Omental fat pad (tissue), 4 donors: ENCODE measurements around the gene LINC01488. TPM values are rescaled to one million over a fixed set of nuclear protein-coding genes. Genes with fewer than 3 reads are reported as not detected.

ENCODE experiments used
- ATAC-seq: fragments of 150-250 bp; one replicate; pipeline ENCODE4 v1.9.1; 2016; ENCODE audit warnings: mild to moderate bottlenecking, moderate library complexity; ENCODE audit not compliant: low FRiP score
- DNase-seq: peaks from one replicate; pipeline ENCODE4 v3.0.0-alpha.2; 2019; ENCODE audit warnings: low spot score
- total RNA-seq, 4 donors: library from RNA; depleted of rRNA; stranded (reverse); fragments of >200 nt; gene quantifications; one replicate each; pipeline ENCODE4 v1.1.0, GENCODE V29; 2016
- TF ChIP-seq, protein P1 (sequence below), 3 donors: fragments of 450-650 bp; IDR thresholded peaks; one replicate each; pipeline ENCODE4 v1.5.1; 2016 to 2017; ENCODE audit warnings: antibody characterized with exemption in 3 of 3, mild to moderate bottlenecking in 3 of 3, moderate library complexity in 2 of 3

Gene LINC01488
- total RNA-seq, 4 donors from 2014 or later: not detected

DNA sequence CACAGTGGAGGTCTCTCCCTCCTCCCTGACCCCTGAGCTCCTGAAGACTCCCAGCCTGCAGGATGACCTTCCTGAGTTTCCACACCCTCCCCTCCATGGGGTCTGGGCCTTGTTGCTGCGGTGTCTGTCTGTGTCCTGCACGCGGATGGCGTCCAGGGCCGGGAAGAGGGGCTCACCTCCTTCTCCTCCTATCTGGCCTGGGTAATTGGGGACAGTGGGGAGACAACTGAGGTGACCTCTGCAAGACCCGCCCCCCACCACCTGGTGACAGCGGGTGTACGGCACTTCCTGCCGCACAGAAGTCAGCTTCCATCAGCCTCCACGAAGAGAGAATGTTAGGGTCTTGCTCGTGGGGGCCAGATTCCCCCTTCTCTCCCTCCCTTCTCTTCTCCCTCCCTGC, 31.7 kb downstream of the LINC01488 start:
- no peak for ATAC-seq
- TF ChIP-seq, protein P1, sequence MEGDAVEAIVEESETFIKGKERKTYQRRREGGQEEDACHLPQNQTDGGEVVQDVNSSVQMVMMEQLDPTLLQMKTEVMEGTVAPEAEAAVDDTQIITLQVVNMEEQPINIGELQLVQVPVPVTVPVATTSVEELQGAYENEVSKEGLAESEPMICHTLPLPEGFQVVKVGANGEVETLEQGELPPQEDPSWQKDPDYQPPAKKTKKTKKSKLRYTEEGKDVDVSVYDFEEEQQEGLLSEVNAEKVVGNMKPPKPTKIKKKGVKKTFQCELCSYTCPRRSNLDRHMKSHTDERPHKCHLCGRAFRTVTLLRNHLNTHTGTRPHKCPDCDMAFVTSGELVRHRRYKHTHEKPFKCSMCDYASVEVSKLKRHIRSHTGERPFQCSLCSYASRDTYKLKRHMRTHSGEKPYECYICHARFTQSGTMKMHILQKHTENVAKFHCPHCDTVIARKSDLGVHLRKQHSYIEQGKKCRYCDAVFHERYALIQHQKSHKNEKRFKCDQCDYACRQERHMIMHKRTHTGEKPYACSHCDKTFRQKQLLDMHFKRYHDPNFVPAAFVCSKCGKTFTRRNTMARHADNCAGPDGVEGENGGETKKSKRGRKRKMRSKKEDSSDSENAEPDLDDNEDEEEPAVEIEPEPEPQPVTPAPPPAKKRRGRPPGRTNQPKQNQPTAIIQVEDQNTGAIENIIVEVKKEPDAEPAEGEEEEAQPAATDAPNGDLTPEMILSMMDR (IDR thresholded peaks at IDR 0.05): no peak
- DNase-seq: no peak

DNA sequence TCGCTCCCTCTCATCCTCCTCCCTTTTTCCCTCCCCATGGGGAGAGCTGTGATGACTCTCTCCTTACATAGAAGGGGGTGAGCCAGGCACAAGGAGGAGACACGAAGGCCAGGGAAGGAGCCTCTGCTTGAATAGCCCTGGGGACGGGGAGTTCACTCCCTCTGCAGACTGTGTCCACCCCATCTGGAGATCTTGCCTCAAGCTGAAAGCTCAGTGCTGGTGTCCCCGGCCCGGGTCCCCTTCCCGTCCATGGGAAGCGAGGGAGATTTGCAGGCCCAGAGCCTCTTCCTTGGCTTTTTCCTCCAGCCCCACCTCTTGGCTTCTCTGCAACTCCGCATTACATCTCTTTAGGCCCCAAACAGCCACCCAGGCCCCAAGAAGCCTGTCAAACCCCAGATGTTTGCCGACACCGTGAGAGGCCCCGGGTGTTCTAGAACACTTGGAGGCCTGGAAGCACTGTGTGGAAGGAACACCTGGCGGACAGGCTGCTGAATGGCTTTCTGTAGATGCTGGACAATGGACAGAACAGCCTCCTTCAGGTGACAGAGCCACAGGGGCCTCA, 32.3 kb downstream of the LINC01488 start:
- DNase-seq (no peak), ATAC-seq (no peak)
- TF ChIP-seq, protein P1 (IDR thresholded peaks at IDR 0.05): no peak

DNA sequence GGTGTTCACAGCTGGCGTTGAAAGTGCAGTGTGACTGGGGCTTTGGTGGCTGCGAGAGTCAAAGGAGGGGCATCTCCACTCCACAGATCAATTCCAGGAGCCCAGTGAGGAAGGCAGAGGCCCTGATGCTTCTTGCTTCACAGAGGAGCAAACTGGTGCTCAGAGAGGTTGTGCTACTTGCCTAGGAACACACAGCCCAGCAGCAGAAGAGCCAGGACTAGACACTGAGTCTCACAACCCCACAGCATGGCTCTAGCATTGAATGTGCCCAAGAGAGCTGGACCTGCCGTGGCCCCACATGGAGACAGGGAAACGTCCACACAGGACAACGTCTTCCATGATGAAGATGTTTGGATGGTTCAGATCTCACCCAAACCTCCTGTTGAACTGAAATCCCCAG, 33.3 kb downstream of the LINC01488 start:
- no peak for ATAC-seq
- DNase-seq: no peak
- TF ChIP-seq, protein P1 (IDR thresholded peaks at IDR 0.05): no peak

DNA sequence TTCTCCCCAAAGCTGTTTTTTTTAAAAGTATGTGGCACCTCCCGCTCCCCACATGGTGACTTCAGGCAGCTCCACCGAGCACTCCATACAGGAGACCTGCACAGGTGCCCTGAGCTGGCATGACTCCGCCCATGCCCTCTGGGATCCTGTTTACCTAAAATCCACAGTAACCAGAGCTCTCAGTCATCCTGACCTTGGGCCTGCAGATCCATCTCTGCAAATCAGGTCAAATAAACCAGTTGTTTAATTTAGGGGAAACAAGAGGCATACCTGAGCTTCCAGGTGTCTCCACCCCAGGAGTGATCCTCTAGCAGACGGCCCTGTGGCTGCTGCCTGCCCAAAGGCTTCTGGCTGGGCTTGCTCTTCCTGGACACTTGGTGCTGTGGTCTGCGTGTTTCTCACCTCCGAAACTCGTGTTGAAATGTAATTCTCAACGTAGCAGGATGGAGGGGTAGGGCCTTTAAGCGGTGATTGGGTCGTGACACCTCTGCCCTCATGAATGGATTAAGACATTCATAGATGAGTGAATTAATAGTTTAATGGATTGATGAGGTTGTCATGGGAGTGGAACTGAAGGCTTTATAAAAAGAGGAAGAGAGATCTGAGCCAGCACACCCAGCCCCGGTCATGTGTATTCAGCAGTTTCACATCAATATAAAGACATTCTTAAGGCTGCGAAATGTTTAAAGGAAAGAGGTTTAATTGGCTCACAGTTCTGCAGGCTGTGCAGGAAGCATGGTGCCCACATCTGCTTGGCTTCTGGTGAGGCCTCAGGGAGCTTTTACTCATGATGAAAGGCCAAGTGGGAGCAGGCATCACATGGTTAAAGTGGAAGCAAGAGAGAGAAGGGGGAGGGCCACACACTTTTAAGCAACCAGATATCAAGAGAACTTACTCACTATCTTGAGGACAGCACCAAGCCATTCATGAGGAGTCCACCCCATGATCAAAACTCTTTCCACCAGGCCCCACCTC, 34.1 kb downstream of the LINC01488 start:
- ATAC-seq (no peak), DNase-seq (no peak)
- TF ChIP-seq, protein P1 (IDR thresholded peaks at IDR 0.05): no peak

DNA sequence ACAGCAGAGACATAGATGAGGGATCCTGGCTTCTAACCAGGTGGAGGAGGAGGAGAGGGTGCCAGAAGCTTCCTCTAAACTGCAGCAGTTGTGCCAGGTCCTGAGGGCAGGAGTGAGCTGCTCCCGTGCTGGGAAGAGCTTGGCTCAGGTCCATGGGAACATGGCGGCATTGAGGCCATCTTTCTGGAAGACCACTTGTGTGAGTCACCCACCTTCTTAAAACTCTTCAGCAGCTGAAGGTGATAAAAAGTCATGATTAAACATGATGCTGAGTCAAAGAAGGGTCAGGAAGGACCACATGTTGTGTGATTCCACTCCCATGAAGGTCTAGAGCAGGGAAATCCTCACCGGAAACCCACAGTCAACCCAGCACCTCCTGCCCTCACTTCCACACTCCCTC, 35.1 kb downstream of the LINC01488 start:
- DNase-seq: no peak
- ATAC-seq: no peak
- TF ChIP-seq, protein P1 (IDR thresholded peaks at IDR 0.05): no peak

DNA sequence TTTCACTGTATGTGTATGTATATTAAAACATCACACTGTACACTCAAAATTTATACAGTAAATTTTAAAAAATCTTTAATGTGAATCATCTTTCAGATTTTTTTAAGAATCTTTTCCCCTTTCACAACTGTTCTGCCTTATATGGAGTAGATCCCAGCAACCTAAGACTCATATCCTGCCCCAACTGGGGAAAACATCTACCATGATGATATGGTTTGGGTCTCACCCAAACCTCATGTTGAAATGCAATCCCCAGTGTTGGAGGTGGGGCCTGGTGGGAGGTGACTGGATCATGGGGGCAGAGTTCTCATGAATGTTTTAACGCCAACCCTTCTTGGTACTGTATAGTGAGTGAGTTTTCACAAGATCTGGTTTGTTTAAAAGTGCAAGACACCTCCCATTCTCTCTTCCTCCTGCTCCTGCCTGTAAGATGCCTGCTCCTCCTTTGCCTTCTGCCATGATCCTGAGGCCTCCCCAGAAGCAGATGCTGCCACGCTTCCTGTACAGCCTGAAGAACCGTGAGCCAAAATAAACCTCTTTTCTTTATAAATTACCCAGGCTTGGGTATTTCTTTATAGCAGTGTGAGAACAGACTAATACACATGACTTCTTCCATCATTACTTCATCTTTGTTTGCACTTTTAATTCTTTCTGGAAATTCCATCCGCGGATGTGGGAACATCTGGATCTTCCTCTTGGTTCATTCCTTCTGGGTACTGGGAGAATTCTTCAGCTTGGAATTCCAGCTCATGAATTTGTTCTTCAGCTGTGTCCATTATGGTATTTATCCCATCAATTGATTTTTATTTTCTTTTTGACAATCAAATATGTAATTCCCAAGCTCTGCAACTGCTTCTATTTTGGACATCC, 36.9 kb downstream of the LINC01488 start:
- TF ChIP-seq, protein P1 (IDR thresholded peaks at IDR 0.05): no peak
- no peak for ATAC-seq
- DNase-seq: no peak
